Tibial nerve (tissue), 4 donors: Measurements from ENCODE around the gene AMER2. TPM values are rescaled to one million over a fixed set of nuclear protein-coding genes. Genes with fewer than 3 reads are reported as not detected.
"Not testable (repeated sequence)": the region's sequence is repeated elsewhere in the genome, so short reads cannot be mapped to it uniquely, and the experiment has no call there.

Experiments used
- DNase-seq, 2 donors: peaks; one replicate each; pipeline ENCODE4 v3.0.0-alpha.2; 2019; ENCODE audit warnings: low spot score in 2 of 2
- H3K27ac ChIP-seq, 4 donors: fragments of 200-600 bp; sonication (generic) in 3 of 4; one replicate each; pipeline ENCODE4 v1.5.1; 2017 to 2019; ENCODE audit warnings: mild to moderate bottlenecking in 1 of 4
- H3K27me3 ChIP-seq, 2 donors: fragments of 200-600 bp; sonication (generic) in 1 of 2; one replicate each; pipeline versions ENCODE4 v1.5.1 to v1.6.0; 2017 to 2019
- H3K36me3 ChIP-seq, 3 donors: fragments of 200-600 bp; sonication (generic); one replicate each; pipeline ENCODE4 v1.5.1; 2018 to 2019
- H3K4me1 ChIP-seq, 4 donors: fragments of 200-600 bp; sonication (generic) in 3 of 4; one replicate each; pipeline ENCODE4 v1.5.1; 2017 to 2019
- H3K4me3 ChIP-seq, 4 donors: fragments of 200-600 bp; sonication (generic) in 3 of 4; one replicate each; pipeline ENCODE4 v1.5.1; 2017 to 2019; ENCODE audit warnings: mild to moderate bottlenecking in 1 of 4, moderate library complexity in 1 of 4
- H3K9me3 ChIP-seq, 4 donors: fragments of 200-600 bp; sonication (generic) in 3 of 4; one replicate each; pipeline ENCODE4 v1.5.1; 2017 to 2019
- EP300 ChIP-seq, 2 donors: sonication (generic); formaldehyde crosslinking; IDR thresholded peaks; one replicate each; pipeline ENCODE4 v1.6.1; 2017; ENCODE audit warnings: antibody characterized with exemption in 2 of 2, mild to moderate bottlenecking in 1 of 2
- POLR2A ChIP-seq, 2 donors: fragments of 450-650 bp; IDR thresholded peaks; one replicate each; pipeline ENCODE4 v1.6.1; 2017; ENCODE audit warnings: antibody characterized with exemption in 2 of 2, mild to moderate bottlenecking in 2 of 2, moderate library complexity in 2 of 2
- WGBS, 2 donors: methylation state at CpG; one replicate each; pipeline ENCODE4 v1.1.5; 2018; 5-methylcytosine and 5-hydroxymethylcytosine counted together
- total RNA-seq, 4 donors: library from RNA; depleted of rRNA; stranded (reverse); fragments of >200 nt; gene quantifications; one replicate each; pipeline ENCODE4 v1.1.0, GENCODE V29; 2016
- TF ChIP-seq, protein P1 (sequence below), 5 experiments: fragments of 200-600 bp in 3 of 5; fragments of 450-650 bp in 2 of 5; sonication (generic) in 3 of 5; IDR thresholded peaks; one replicate each; pipeline ENCODE4 v1.5.1; 2016 to 2019; ENCODE audit warnings: antibody characterized with exemption in 5 of 5, mild to moderate bottlenecking in 3 of 5, moderate library complexity in 2 of 5

The AMER2 gene
- total RNA-seq, 4 donors from 2014 or later: 0.22 to 1.4 TPM; not detected in 2

DNA sequence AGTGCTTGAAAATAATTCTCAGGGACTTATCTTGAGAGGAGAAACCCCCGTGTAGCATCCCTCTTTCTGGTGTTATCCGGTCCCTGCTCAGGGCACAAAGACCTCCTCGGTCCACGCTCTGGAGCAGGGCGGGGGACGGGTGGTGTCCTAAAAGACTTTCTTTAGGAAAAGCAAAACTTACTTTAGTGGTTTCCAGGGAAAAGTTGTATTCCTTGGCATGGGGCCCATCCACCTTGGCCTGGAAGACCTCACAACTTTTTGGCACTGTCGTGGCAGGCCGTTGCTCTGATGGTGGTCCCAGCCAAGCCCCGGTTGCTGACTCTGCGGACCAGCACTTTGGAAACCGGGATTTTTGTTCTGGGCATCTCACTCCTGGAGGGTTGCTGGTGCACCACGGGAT is 2.7 kb downstream of the AMER2 start:
- DNase-seq: no peak
- Histone ChIP-seq H3K27ac (no peak overlapping the region), H3K36me3 (no peaks in the 10 kb centered on the region), H3K4me3 (no peak overlapping the region), H3K27me3 (peaks cover 0 to 52% of the 10 kb centered on the region in 2 donors), H3K4me1 (peaks cover 0 to 18% (median 3%) of the 10 kb centered on the region in 4 donors), H3K9me3 (no peaks in the 10 kb centered on the region)
- 74 to 75% methylated on average over 12 of the region's 12 CpGs for WGBS, 2 donors
- TF ChIP-seq EP300 (IDR thresholded peaks at IDR 0.05) (no peak), POLR2A (IDR thresholded peaks at IDR 0.05) (no peak)
- TF ChIP-seq, protein P1, sequence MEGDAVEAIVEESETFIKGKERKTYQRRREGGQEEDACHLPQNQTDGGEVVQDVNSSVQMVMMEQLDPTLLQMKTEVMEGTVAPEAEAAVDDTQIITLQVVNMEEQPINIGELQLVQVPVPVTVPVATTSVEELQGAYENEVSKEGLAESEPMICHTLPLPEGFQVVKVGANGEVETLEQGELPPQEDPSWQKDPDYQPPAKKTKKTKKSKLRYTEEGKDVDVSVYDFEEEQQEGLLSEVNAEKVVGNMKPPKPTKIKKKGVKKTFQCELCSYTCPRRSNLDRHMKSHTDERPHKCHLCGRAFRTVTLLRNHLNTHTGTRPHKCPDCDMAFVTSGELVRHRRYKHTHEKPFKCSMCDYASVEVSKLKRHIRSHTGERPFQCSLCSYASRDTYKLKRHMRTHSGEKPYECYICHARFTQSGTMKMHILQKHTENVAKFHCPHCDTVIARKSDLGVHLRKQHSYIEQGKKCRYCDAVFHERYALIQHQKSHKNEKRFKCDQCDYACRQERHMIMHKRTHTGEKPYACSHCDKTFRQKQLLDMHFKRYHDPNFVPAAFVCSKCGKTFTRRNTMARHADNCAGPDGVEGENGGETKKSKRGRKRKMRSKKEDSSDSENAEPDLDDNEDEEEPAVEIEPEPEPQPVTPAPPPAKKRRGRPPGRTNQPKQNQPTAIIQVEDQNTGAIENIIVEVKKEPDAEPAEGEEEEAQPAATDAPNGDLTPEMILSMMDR (IDR thresholded peaks at IDR 0.05): no peak

DNA sequence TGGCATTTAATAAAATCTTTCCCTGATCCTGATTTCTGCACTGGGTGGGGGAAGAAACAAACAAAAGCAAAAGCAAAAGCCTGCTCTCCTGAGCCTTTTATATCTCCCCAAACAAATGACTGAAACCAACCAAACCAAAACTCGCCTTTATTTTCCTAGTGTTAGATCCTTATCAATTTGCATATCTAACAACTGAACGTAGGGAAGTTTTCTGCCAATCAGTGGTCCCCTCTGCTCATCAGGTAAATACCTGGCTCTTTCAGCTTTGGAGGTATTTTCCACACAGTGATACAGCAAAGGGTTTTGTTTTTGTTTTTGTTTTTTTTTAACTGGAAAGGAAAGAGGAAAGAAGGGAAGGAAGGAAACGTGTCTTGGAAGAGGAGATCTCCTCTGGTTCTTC is 3.3 kb downstream of the AMER2 start:
- no peaks in the 10 kb centered on the region for H3K9me3 ChIP-seq
- WGBS, 2 donors: 47 to 51% methylated on average over 3 of the region's 3 CpGs
- peaks cover 0 to 18% (median 3%) of the 10 kb centered on the region in 4 donors for H3K4me1 ChIP-seq
- TF ChIP-seq POLR2A (IDR thresholded peaks at IDR 0.05): no peak
- TF ChIP-seq, protein P1 (IDR thresholded peaks at IDR 0.05): no peak
- no peak for TF ChIP-seq EP300 (IDR thresholded peaks at IDR 0.05)
- no peak overlapping the region for H3K27ac ChIP-seq
- H3K36me3 ChIP-seq: no peaks in the 10 kb centered on the region
- no peak for DNase-seq
- H3K4me3 ChIP-seq: no peak overlapping the region
- peaks cover 0 to 49% of the 10 kb centered on the region in 2 donors for H3K27me3 ChIP-seq

DNA sequence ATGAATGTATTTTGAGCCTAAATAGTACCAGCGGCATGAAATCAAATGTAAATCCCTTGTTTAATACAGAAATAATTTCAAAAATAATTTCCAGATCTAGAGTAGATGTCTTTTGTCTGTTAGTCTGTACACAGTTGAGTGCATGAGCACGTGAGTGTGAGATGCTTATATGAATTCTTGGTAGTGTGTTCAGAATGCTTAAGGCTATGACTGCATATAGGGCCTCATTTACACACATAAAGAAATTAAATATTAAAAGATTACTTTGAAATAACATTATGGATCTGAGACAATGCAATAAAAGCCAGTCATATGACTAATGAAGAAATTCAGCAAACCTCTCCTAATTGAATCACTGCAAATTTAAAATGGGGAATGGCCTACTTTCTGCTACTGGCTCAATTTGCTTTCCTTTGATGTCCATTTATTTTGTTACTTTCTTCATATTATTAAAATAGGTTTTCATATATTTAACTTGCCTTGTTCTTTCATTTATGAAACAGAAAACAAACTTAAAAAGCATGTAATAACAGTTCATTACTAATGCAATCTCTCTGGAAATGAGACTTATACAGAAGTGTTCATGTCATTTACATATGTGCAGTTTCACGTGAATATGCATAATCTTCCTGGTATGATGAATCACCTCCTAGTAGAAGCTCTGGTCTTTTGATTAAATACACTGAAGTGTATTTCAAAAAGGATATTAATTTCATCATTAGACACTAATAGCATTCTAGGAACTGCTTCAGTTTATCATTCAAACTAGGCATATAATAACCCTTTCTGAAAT is 4.5 kb downstream of the AMER2 start:
- no peak for DNase-seq
- 81 to 84% methylated on average over 3 of the region's 3 CpGs for WGBS, 2 donors
- no peaks in the 10 kb centered on the region for H3K36me3 ChIP-seq
- H3K27ac ChIP-seq: no peak overlapping the region
- no peaks in the 10 kb centered on the region for H3K9me3 ChIP-seq
- TF ChIP-seq POLR2A (IDR thresholded peaks at IDR 0.05): no peak
- TF ChIP-seq EP300 (IDR thresholded peaks at IDR 0.05): no peak
- TF ChIP-seq, protein P1 (IDR thresholded peaks at IDR 0.05): no peak
- H3K27me3 ChIP-seq: peaks cover 0 to 37% of the 10 kb centered on the region in 2 donors
- no peak overlapping the region for H3K4me3 ChIP-seq
- H3K4me1 ChIP-seq: peaks cover 0 to 18% (median 3%) of the 10 kb centered on the region in 4 donors

DNA sequence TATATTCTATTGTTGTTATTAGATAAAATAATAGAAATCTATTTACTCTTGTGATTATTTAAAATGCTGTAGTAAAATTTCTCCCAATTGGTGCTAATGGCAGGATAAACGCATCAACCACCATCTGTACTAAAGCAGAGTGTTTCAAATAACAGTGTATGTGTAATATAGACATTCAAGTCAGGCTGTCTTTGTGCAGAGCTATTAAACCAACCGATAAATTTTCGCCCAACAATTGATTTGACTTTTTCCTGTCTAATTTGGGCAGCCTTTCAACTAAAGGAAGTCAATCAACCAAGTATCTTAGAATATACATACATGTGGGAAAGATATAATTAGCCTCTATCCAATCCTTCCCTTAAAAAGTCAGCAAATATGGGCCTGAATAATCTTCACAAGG is 5.8 kb downstream of the AMER2 start:
- Histone ChIP-seq H3K4me1 (peaks cover 0 to 9% (median under 1%) of the 10 kb centered on the region in 4 donors), H3K27me3 (peaks cover 0 to 24% of the 10 kb centered on the region in 2 donors), H3K36me3 (no peaks in the 10 kb centered on the region), H3K27ac (no peak overlapping the region), H3K4me3 (no peak overlapping the region), H3K9me3 (no peaks in the 10 kb centered on the region)
- no peak for DNase-seq
- TF ChIP-seq EP300 (IDR thresholded peaks at IDR 0.05) (no peak), POLR2A (IDR thresholded peaks at IDR 0.05) (no peak)
- TF ChIP-seq, protein P1 (IDR thresholded peaks at IDR 0.05): no peak
- WGBS, 2 donors: 79 to 81% methylated on average over 3 of the region's 3 CpGs

DNA sequence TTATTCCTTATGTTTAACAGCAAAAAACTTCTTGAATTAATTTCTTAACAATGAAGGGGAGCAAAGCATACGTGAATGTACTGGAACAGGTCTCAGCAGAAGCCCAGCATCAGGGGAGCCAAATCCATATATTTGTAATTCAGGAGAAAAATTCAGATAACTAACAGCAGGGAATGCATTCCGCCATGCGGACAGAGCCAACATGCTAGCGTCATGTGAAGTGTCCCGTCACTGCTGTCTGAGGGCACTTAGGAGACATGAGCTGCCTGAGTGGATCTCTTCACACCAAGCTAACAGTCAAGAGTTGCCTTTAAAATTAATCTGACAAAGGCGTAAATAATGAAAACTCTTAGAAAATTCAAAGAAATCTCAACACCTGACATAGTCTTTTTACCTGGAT is 6.4 kb downstream of the AMER2 start:
- Histone ChIP-seq H3K9me3 (no peaks in the 10 kb centered on the region), H3K4me1 (peaks cover 0 to 4% (median 0%) of the 10 kb centered on the region in 4 donors), H3K27me3 (peaks cover 0 to 18% of the 10 kb centered on the region in 2 donors), H3K36me3 (no peaks in the 10 kb centered on the region), H3K27ac (no peak overlapping the region), H3K4me3 (no peak overlapping the region)
- 85 to 89% methylated on average over 6 of the region's 6 CpGs for WGBS, 2 donors
- DNase-seq: no peak
- TF ChIP-seq EP300 (IDR thresholded peaks at IDR 0.05) (no peak), POLR2A (IDR thresholded peaks at IDR 0.05) (no peak)
- TF ChIP-seq, protein P1 (IDR thresholded peaks at IDR 0.05): no peak

DNA sequence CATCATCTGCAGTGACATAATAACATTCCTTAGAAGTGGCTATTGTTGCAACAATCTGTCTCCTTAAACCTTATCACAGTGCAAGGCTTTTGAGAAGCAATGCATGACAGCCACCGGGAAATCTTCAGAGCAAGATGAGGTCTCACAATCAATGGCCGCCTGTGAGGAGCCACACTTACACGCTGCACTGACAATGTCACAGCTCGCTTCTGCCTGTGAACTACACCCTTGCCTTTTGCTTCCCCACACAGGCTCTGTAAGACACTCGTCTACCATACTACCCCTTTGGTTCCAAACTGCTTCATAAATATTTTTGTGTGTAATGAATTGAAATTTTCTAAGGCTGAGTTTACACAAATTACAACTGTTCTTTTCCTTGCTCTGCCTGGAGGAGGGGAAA is 6.9 kb downstream of the AMER2 start:
- H3K36me3 ChIP-seq, H3K4me1 ChIP-seq, H3K9me3 ChIP-seq, H3K27ac ChIP-seq, H3K4me3 ChIP-seq, DNase-seq: not testable (repeated sequence)
- 41 to 56% methylated on average over 5 of the region's 5 CpGs for WGBS, 2 donors
- peaks cover 0 to 13% of the 10 kb centered on the region in 2 donors for H3K27me3 ChIP-seq
